ENCODE data around the gene ABCB4. TPM values are rescaled to one million over a fixed set of nuclear protein-coding genes. Genes with fewer than 3 reads are reported as not detected.

The ABCB4 gene
- total RNA-seq, 1 donor from 2014 or later: 0.41 TPM

DNA sequence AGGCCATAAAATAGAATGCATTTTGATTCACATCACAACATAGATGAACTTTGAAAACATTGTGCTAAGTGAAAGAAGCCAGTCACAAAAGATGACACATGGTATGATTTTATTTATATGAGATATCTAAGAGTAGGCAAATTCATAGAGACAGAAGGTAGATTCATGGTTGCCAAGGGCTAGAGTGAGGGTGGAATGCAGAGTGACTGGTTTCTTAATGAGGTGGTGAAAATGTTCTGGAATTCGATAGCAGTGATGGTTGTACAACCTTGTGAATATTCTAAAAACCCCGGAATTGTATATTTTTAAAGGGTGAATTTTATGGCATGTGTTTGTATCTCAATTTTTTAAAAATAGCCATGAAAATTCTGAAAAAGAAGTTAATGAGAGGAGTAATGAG lies 42.9 kb downstream of the ABCB4 start:
- H3K27ac ChIP-seq: no peak overlapping the region
- intact Hi-C loops (cut with DNase I): no loop called here
- DNase-seq (no peak), ATAC-seq (no peak)
- H3K27me3 ChIP-seq: no peaks in the 10 kb centered on the region
- no peaks in the 10 kb centered on the region for H3K36me3 ChIP-seq
- TF ChIP-seq, protein P1, sequence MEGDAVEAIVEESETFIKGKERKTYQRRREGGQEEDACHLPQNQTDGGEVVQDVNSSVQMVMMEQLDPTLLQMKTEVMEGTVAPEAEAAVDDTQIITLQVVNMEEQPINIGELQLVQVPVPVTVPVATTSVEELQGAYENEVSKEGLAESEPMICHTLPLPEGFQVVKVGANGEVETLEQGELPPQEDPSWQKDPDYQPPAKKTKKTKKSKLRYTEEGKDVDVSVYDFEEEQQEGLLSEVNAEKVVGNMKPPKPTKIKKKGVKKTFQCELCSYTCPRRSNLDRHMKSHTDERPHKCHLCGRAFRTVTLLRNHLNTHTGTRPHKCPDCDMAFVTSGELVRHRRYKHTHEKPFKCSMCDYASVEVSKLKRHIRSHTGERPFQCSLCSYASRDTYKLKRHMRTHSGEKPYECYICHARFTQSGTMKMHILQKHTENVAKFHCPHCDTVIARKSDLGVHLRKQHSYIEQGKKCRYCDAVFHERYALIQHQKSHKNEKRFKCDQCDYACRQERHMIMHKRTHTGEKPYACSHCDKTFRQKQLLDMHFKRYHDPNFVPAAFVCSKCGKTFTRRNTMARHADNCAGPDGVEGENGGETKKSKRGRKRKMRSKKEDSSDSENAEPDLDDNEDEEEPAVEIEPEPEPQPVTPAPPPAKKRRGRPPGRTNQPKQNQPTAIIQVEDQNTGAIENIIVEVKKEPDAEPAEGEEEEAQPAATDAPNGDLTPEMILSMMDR (IDR thresholded peaks at IDR 0.05): no peak
- H3K4me1 ChIP-seq: no peaks in the 10 kb centered on the region
- H3K9me3 ChIP-seq: no peaks in the 10 kb centered on the region
- no peak overlapping the region for H3K4me3 ChIP-seq

DNA sequence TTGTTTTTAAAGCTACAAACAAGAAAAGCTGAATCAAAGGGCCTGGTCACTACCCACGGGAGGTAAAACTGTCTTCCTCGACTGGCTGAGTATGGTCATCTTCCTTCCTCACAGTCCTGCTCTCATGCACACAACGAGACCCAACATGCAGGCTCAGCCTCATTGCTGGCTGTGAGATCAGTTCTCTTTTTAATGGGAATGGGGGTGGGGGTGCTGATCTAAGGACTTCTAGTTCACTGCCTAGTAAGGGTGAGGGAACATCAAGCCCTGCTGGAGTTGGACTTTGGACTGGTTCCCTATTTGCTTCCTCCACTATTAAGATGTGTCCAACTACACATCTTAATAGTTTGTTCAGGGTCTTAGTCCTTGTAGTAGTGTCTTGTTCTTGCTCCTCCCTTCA lies 48.2 kb downstream of the ABCB4 start:
- no peak for DNase-seq
- no peak overlapping the region for H3K27ac ChIP-seq
- intact Hi-C loops (cut with DNase I): no loop called here
- H3K4me3 ChIP-seq: no peak overlapping the region
- TF ChIP-seq, protein P1 (IDR thresholded peaks at IDR 0.05): no peak
- H3K4me1 ChIP-seq: no peaks in the 10 kb centered on the region
- no peak for ATAC-seq
- no peaks in the 10 kb centered on the region for H3K27me3 ChIP-seq
- no peaks in the 10 kb centered on the region for H3K9me3 ChIP-seq
- no peaks in the 10 kb centered on the region for H3K36me3 ChIP-seq

DNA sequence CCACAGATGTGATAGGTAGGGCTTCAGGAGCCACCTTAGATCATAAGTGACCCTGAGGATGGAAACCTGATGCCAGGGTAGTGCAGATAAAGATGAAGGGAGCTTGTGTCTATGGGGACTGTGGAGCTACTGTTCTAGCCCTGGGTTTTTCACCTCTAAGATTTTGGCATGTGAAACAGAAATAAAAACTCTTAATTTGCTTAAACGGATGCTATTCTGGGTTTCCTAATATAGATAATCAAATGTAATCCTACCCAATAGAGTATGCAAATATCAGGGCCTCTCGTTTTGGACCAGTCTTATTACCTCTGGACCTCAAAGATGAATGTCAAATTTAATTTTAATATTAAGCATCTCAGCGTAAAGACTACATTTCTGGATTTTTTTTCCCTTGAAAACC lies 49.3 kb downstream of the ABCB4 start:
- Histone ChIP-seq H3K9me3 (no peaks in the 10 kb centered on the region), H3K36me3 (no peaks in the 10 kb centered on the region), H3K4me3 (no peak overlapping the region), H3K27ac (no peak overlapping the region), H3K27me3 (no peaks in the 10 kb centered on the region), H3K4me1 (no peaks in the 10 kb centered on the region)
- TF ChIP-seq, protein P1 (IDR thresholded peaks at IDR 0.05): no peak
- intact Hi-C loops (cut with DNase I): no loop called here
- ATAC-seq (no peak), DNase-seq (no peak)

DNA sequence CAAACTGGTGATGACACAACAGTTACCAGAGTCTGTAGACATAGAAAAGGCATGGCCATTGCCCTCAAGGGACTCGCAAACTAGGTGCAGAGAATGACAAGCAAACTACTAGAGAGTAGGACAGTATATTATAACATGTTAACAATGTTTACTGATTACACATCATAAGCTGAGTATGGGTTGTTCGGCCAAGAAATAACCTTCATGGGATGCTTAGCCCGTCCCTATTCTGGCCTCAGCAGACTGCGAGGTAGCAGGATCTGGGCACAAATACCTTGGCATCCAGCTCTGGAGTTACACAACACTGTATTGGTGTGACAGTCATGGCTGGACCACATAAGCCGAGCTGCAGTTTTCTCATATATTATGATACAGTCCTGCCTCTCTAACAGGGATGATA lies 51.4 kb downstream of the ABCB4 start:
- no peaks in the 10 kb centered on the region for H3K36me3 ChIP-seq
- H3K27ac ChIP-seq: no peak overlapping the region
- intact Hi-C loops (cut with DNase I): no loop called here
- TF ChIP-seq, protein P1 (IDR thresholded peaks at IDR 0.05): no peak
- no peaks in the 10 kb centered on the region for H3K9me3 ChIP-seq
- DNase-seq (no peak), ATAC-seq (no peak)
- no peaks in the 10 kb centered on the region for H3K4me1 ChIP-seq
- H3K4me3 ChIP-seq: no peak overlapping the region
- no peaks in the 10 kb centered on the region for H3K27me3 ChIP-seq

DNA sequence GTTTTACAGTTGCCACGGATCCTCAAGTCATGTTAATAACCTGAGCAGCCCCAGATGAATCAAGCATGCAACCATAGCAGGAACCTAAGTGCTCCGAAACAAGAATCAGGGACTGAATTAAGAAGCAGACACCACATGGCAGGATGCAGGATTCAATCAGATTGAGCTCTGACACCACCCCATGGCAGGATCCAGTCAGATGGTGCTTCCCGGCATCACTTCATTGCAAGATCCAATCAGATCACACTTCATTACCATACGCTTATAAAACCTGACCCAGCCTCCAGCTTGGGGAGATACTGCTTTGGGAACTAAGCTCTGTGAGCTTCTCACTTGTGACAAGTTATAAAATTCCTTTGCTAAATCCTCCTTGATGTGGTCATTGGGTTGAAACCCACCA lies 55.3 kb downstream of the ABCB4 start:
- intact Hi-C loops (cut with DNase I): no loop called here

More for the DNA sequence above, 55.3 kb downstream of the ABCB4 start:
- no peak overlapping the region for H3K4me3 ChIP-seq
- H3K9me3 ChIP-seq: no peaks in the 10 kb centered on the region
- H3K4me1 ChIP-seq: no peaks in the 10 kb centered on the region
- no peak overlapping the region for H3K27ac ChIP-seq
- TF ChIP-seq, protein P1 (IDR thresholded peaks at IDR 0.05): no peak
- no peaks in the 10 kb centered on the region for H3K27me3 ChIP-seq
- no peaks in the 10 kb centered on the region for H3K36me3 ChIP-seq
- DNase-seq (no peak), ATAC-seq (no peak)

Data from upper lobe of right lung (tissue), 1 donor.